HepG2 (cell line): ENCODE data around the gene GPS1. TPM values are rescaled to one million over a fixed set of nuclear protein-coding genes. Genes with fewer than 3 reads are reported as not detected.

Experiments used
- ATAC-seq: fragments of 200-7000 bp; cut with Tn5 transposase; 3 replicates; pipeline ENCODE4 v1.9.1; 2020; ENCODE audit warnings: mild to moderate bottlenecking, moderate library complexity
- BruUV-seq: library from RNA; stranded (reverse); fragments of 400-500 nt; replicated peaks from 2 replicates; lab custom pipeline; 2021; lab: Mats Ljungman, UMichigan
- CTCF ChIA-PET: fragments of 300-600 bp; formaldehyde crosslinking; extraction: SDS; loops from one replicate; lab custom pipeline; 2021; ENCODE audit warnings: low total read pairs, inconsistent platforms, low intra/inter-chr PET ratio; lab: Yijun Ruan, JAX
- POLR2A ChIA-PET: fragments of 350-600 bp; sonication (Branson Sonifier 250); formaldehyde crosslinking; loops from one replicate; lab custom pipeline; 2020; ENCODE audit warnings: antibody characterized with exemption, inconsistent platforms; lab: Yijun Ruan, JAX
- DNase-seq: peaks from one replicate; pipeline ENCODE4 v3.0.0-alpha.2; 2015; ENCODE audit warnings: low spot score
- FAIRE-seq: peaks from 3 replicates; lab custom pipeline; 2011; peaks lifted over from hg19 to GRCh38; lab: Jason Lieb, UNC
- H2AFZ ChIP-seq: one replicate; pipeline ENCODE4 v1.6.1; 2011; ENCODE audit warnings: low read length, inconsistent platforms
- H3K27ac ChIP-seq: fragments of 300-600 bp; 3 replicates; pipeline ENCODE4 v1.8.0; 2011; ENCODE audit warnings: mixed run types, mild to moderate bottlenecking, mixed read lengths, low read length, inconsistent platforms; ENCODE audit not compliant: insufficient read depth; ENCODE audit errors: extremely low read length
- H3K27me3 ChIP-seq, 2 experiments: fragments of 200-600 bp in 1 of 2; 2 replicates in 1 of 2; 3 replicates in 1 of 2; pipeline versions ENCODE4 v1.6.0 to v1.8.0; 2011; ENCODE audit warnings: low read length in 2 of 2, mild to moderate bottlenecking in 2 of 2, moderate library complexity in 2 of 2, inconsistent platforms in 1 of 2; ENCODE audit not compliant: insufficient read depth in 2 of 2, control insufficient read depth in 1 of 2
- H3K36me3 ChIP-seq, 2 experiments: fragments of 200-600 bp in 1 of 2; replicated peaks in 1 of 2; 2 replicates in 1 of 2; 3 replicates in 1 of 2; pipeline versions ENCODE4 v1.5.1 to v1.8.0; 2011; ENCODE audit warnings: low read length in 2 of 2, inconsistent platforms in 1 of 2; ENCODE audit not compliant: insufficient read depth in 2 of 2, control insufficient read depth in 1 of 2
- H3K4me1 ChIP-seq: 2 replicates; pipeline ENCODE4 v1.5.1; 2012; ENCODE audit warnings: low read length, inconsistent platforms; ENCODE audit not compliant: insufficient read depth
- H3K4me2 ChIP-seq: 2 replicates; pipeline ENCODE4 v1.6.0; 2011; ENCODE audit warnings: low read depth, low read length, inconsistent platforms
- H3K4me3 ChIP-seq, 3 experiments: fragments of 200-600 bp in 1 of 3; sonication (generic), shearing (Covaris generic) in 1 of 3; replicated peaks in 1 of 3; 2 replicates each; pipeline ENCODE4 v1.5.1; 2011 to 2016; ENCODE audit warnings: low read length in 3 of 3, inconsistent platforms in 2 of 3, low read depth in 2 of 3, mild to moderate bottlenecking in 2 of 3, control low read depth in 1 of 3, mixed read lengths in 1 of 3; ENCODE audit not compliant: insufficient read depth in 1 of 3
- H3K79me2 ChIP-seq: one replicate; pipeline ENCODE4 v1.6.1; 2011; ENCODE audit warnings: low read length, inconsistent platforms; ENCODE audit not compliant: insufficient read depth
- H3K9ac ChIP-seq: 2 replicates; pipeline ENCODE4 v1.6.0; 2011; ENCODE audit warnings: mild to moderate bottlenecking, low read depth, low read length, inconsistent platforms; ENCODE audit not compliant: insufficient read depth
- H3K9me3 ChIP-seq: 2 replicates; pipeline ENCODE4 v1.5.1; 2012; ENCODE audit warnings: mild to moderate bottlenecking, low read length
- H4K20me1 ChIP-seq: 2 replicates; pipeline ENCODE4 v1.6.0; 2011; ENCODE audit warnings: inconsistent platforms, mild to moderate bottlenecking, low read length, moderate library complexity; ENCODE audit not compliant: insufficient read depth
- HNF1B ChIP-seq: sonication (generic); formaldehyde crosslinking; IDR thresholded peaks from 2 replicates; pipeline ENCODE4 v1.5.1; 2020; ENCODE audit warnings: mild to moderate bottlenecking, moderate library complexity, missing genetic modification reagents
- KAT8 ChIP-seq: IDR thresholded peaks from 2 replicates; pipeline ENCODE4 v1.6.1; 2016; ENCODE audit warnings: missing genetic modification reagents, missing compliant biosample characterization
- NFKBIZ ChIP-seq: IDR thresholded peaks from 2 replicates; pipeline ENCODE4 v1.6.1; 2018; ENCODE audit warnings: missing genetic modification reagents, missing compliant biosample characterization
- PBX2 ChIP-seq: IDR thresholded peaks from 2 replicates; pipeline ENCODE4 v1.6.1; 2016; ENCODE audit warnings: control low read depth
- PHF21A ChIP-seq: sonication (generic); formaldehyde crosslinking; IDR thresholded peaks from 2 replicates; pipeline ENCODE4 v1.5.0; 2020; ENCODE audit warnings: mild to moderate bottlenecking, missing genetic modification reagents
- SIN3A ChIP-seq: IDR thresholded peaks from 2 replicates; pipeline ENCODE4 v1.6.1; 2011; ENCODE audit warnings: low read depth, mild to moderate bottlenecking, control low read depth, low read length, borderline replicate concordance
- SMYD3 ChIP-seq: sonication (generic); formaldehyde crosslinking; IDR thresholded peaks from 2 replicates; pipeline ENCODE4 v1.8.1; 2023; ENCODE audit warnings: mild to moderate bottlenecking, missing genetic modification reagents
- TCF7 ChIP-seq: sonication (generic); IDR thresholded peaks from 2 replicates; pipeline ENCODE4 v1.6.1; 2016; ENCODE audit warnings: antibody characterized with exemption, low read depth
- ZFP82 ChIP-seq: sonication (generic); formaldehyde crosslinking; IDR thresholded peaks from 2 replicates; pipeline ENCODE4 v1.5.1; 2020; ENCODE audit warnings: mild to moderate bottlenecking, missing genetic modification reagents, borderline replicate concordance
- ZHX2 ChIP-seq, 2 experiments: sonication (generic) in 1 of 2; formaldehyde crosslinking in 1 of 2; IDR thresholded peaks; 2 replicates each; pipeline versions ENCODE4 v1.6.1 to v1.9.0; 2014 to 2022; ENCODE audit warnings: antibody characterized with exemption in 1 of 2, borderline replicate concordance in 1 of 2, inconsistent platforms in 1 of 2, low read depth in 1 of 2, missing genetic modification reagents in 1 of 2
- ZMYM3 ChIP-seq: sonication (generic); formaldehyde crosslinking; IDR thresholded peaks from 2 replicates; pipeline ENCODE4 v1.5.1; 2020; ENCODE audit warnings: mild to moderate bottlenecking, missing genetic modification reagents
- ZNF136 ChIP-seq: sonication (generic); formaldehyde crosslinking; IDR thresholded peaks from 2 replicates; pipeline ENCODE4 v1.8.1; 2022; ENCODE audit warnings: low read depth, mild to moderate bottlenecking, moderate library complexity, missing genetic modification reagents
- ZNF292 ChIP-seq: sonication (generic); formaldehyde crosslinking; IDR thresholded peaks from 2 replicates; pipeline ENCODE4 v1.8.1; 2022; ENCODE audit warnings: mild to moderate bottlenecking, low read depth, missing genetic modification reagents, borderline replicate concordance
- ZNF501 ChIP-seq: sonication (generic); formaldehyde crosslinking; IDR thresholded peaks from 2 replicates; pipeline ENCODE4 v1.5.1; 2020; ENCODE audit warnings: mild to moderate bottlenecking, moderate library complexity, missing genetic modification reagents
- ZNF75D ChIP-seq: sonication (generic); formaldehyde crosslinking; IDR thresholded peaks from 2 replicates; pipeline ENCODE4 v1.8.1; 2023; ENCODE audit warnings: missing genetic modification reagents, mild to moderate bottlenecking, borderline replicate concordance
- WGBS: methylation state at CpG from one replicate; pipeline ENCODE4 v1.1.6; 2017; ENCODE audit warnings: low lambda C conversion rate; 5-methylcytosine and 5-hydroxymethylcytosine counted together
- in situ Hi-C: cut with HindIII; loops from 2 replicates; pipeline ENCODE4 v1.10.0; 2017; ENCODE audit warnings: low pct_unique_long_range_greater_than_20kb; ENCODE audit not compliant: extremely low pct_ligation_motif_present
- intact Hi-C: fragments of 100-400 bp; cut with micrococcal nuclease; formaldehyde crosslinking; loops from one replicate; pipeline ENCODE4 v1.10.0; 2022; ENCODE audit not compliant: unreplicated experiment
- polyA plus RNA-seq, 8 experiments: library from polyadenylated mRNA; depleted of rRNA in 3 of 8; stranded (reverse) in 7 of 8; unstranded in 1 of 8; fragments of >200 nt; fragmentation: Illumina TruSeq in 4 of 8; extraction: Trizol in 4 of 8; gene quantifications; 2 replicates each; pipeline versions ENCODE4 v1.2.1 to v1.2.3, GENCODE V29; 2011 to 2016; ENCODE audit warnings: low read depth in 4 of 8, missing spikeins in 1 of 8, mixed read lengths in 1 of 8; ENCODE audit not compliant: insufficient read depth in 1 of 8
- total RNA-seq, 5 experiments: library from RNA; depleted of rRNA; stranded (reverse); fragments of >200 nt; fragmentation: Illumina TruSeq; extraction: Trizol; gene quantifications; 2 replicates each; pipeline ENCODE4 v1.2.3, GENCODE V29; 2016; ENCODE audit warnings: low read depth in 1 of 5

The GPS1 gene
- total and polyA plus RNA-seq, 2 of the 13 experiments (the other 11 are each of a cell fraction or from before 2014, with no cell fraction given) = 124 to 128 TPM

GRCh38 chr17:82037889-82038195, 13.9 kb upstream of the GPS1 start:
- DNase-seq (no peak), FAIRE-seq (no peak), ATAC-seq (no peak)
- BruUV-seq = TSS peak; percentile 92
- ChIA-PET CTCF (interaction anchor here (1.1 to 1.8 kb wide), 2 partner anchors 13 to 79 kb away, joined by 3 to 7 read pairs; no protein-coding TSS in a partner anchor), POLR2A (interaction anchor here (0.7 to 6.2 kb wide), 53 partner anchors 11 to 335 kb away, joined by 3 to 112 read pairs (median 5); partner anchors contain the start of genes ALYREF, ANAPC11, ARHGDIA and CENPX)
- H3K4me1 ChIP-seq = peaks cover 57% of the 10 kb centered on the region
- WGBS = 9% methylated on average over 10 of the region's 10 CpGs
- H3K9ac ChIP-seq = peak overlapping the region; percentile 42
- intact Hi-C loops = loop anchor here (1.0 to 5.0 kb wide), 5 partner anchors 13 to 114 kb away; partner anchors contain the start of genes GPS1, LRRC45 and RFNG
- in situ Hi-C loops = loop anchor here (5.0 kb wide), 1 partner anchor 119 kb away; no protein-coding TSS in a partner anchor
- H3K27ac ChIP-seq = peak overlapping the region; percentile 91
- H3K4me3 ChIP-seq = peak overlapping the region; percentile 8 to 98 (median 16); a peak in 5 of 6 replicates
- H2AFZ ChIP-seq = peak overlapping the region; percentile 24
- H4K20me1 ChIP-seq = peaks cover 20% of the 10 kb centered on the region
- H3K4me2 ChIP-seq = peak overlapping the region; percentile 73
- peaks cover 13% of the 10 kb centered on the region for H3K79me2 ChIP-seq
- peaks cover 5 to 12% of the 10 kb centered on the region in 2 experiments for H3K36me3 ChIP-seq
- no peaks in the 10 kb centered on the region for H3K9me3 ChIP-seq
- H3K27me3 ChIP-seq = no peaks in the 10 kb centered on the region
- TF ChIP-seq PBX2 (CRISPR knock-in tag) (no peak), SMYD3 (CRISPR knock-in tag) (0 out of 2 replicates have a peak, but pooled peaks have one; percentile 6), TCF7 (peak; percentile 64; the same call in 1 of the 2 replicates), PHF21A (peak; percentile 4; the same call in 1 of the 2 replicates), ZHX2 (IDR thresholded peaks at IDR 0.05; ENCODE audit: low read depth) (0 out of 2 replicates have a peak, but pooled peaks have one; percentile 6), ZHX2 (CRISPR knock-in tag; IDR thresholded peaks at IDR 0.05; ENCODE audit: borderline replicate concordance) (no peak), ZNF136 (CRISPR knock-in tag) (peak; percentile 31; the same call in 1 of the 2 replicates), NFKBIZ (CRISPR knock-in tag) (0 out of 2 replicates have a peak, but pooled peaks have one; percentile 6), KAT8 (CRISPR knock-in tag) (peak; percentile 3; the same call in 1 of the 2 replicates), ZFP82 (peak; percentile 14; the same call in 1 of the 2 replicates), ZNF501 (0 out of 2 replicates have a peak, but pooled peaks have one; percentile 9), ZNF75D (CRISPR knock-in tag) (no peak), ZMYM3 (CRISPR knock-in tag) (no peak), ZNF292 (CRISPR knock-in tag) (0 out of 2 replicates have a peak, but pooled peaks have one; percentile 6), SIN3A (peak; percentile 19; the same call in 1 of the 2 replicates), HNF1B (CRISPR knock-in tag) (peak; percentile 76; the same call in 1 of the 2 replicates)
